Ishikawa (cell line): Measurements from ENCODE around the gene ATF3.

Experiments
- CEBPB ChIP-seq: IDR thresholded peaks from 2 replicates; pipeline ENCODE4 v1.6.1; 2012
- CREB1 ChIP-seq: IDR thresholded peaks from 2 replicates; pipeline ENCODE4 v1.6.1; 2012; ENCODE audit warnings: low read depth
- EGR1 ChIP-seq: IDR thresholded peaks from 2 replicates; pipeline ENCODE4 v1.6.1; 2012
- EP300 ChIP-seq: IDR thresholded peaks from 2 replicates; pipeline ENCODE4 v1.6.1; 2012; ENCODE audit warnings: borderline replicate concordance
- FOXM1 ChIP-seq: IDR thresholded peaks from 2 replicates; pipeline ENCODE4 v1.6.1; 2012; ENCODE audit warnings: low read depth, borderline replicate concordance
- NFIC ChIP-seq: IDR thresholded peaks from 2 replicates; pipeline ENCODE4 v1.6.1; 2012
- RAD21 ChIP-seq: IDR thresholded peaks from 2 replicates; pipeline ENCODE4 v1.6.1; 2012; ENCODE audit warnings: low read depth
- TAF1 ChIP-seq: IDR thresholded peaks from 2 replicates; pipeline ENCODE4 v1.6.1; 2012; ENCODE audit warnings: low read depth, mild to moderate bottlenecking
- TCF12 ChIP-seq: IDR thresholded peaks from 2 replicates; pipeline ENCODE4 v1.6.1; 2012; ENCODE audit warnings: low read depth
- TEAD4 ChIP-seq: IDR thresholded peaks from 2 replicates; pipeline ENCODE4 v1.6.1; 2012
- YY1 ChIP-seq: IDR thresholded peaks from 2 replicates; pipeline ENCODE4 v1.6.1; 2012; ENCODE audit warnings: low read depth
- ZBTB7A ChIP-seq: IDR thresholded peaks from 2 replicates; pipeline ENCODE4 v1.6.1; 2012; ENCODE audit warnings: low read depth
- TF ChIP-seq, protein P1 (sequence below): IDR thresholded peaks from 2 replicates; pipeline ENCODE4 v1.6.1; 2012
- TF ChIP-seq, protein P2 (sequence below): IDR thresholded peaks from 2 replicates; pipeline ENCODE4 v1.6.1; 2012
- TF ChIP-seq, protein P3 (sequence below): IDR thresholded peaks from 2 replicates; pipeline ENCODE4 v1.6.1; 2012; ENCODE audit warnings: low read depth, mild to moderate bottlenecking

Gene ATF3

DNA sequence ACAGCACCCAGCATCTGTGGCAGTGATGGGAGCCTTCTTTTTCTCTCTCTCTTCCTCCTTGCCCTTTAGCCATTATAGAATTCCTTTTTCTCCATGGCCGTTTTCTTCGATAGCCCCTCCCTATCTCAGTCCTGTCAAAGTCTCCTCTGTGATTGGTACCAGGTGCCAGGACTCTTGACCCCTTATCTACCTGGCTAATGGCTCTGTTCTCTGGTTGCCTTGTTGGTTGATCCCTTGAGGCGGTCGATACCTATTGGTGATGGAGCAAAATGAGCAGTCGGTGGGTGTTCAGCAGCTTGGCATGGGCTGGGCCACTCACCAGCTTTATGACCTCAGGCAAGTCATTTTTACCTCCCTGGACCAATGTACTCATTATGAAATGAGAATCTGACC, 2.0 kb downstream of the ATF3 start:
- TF ChIP-seq, protein P1, sequence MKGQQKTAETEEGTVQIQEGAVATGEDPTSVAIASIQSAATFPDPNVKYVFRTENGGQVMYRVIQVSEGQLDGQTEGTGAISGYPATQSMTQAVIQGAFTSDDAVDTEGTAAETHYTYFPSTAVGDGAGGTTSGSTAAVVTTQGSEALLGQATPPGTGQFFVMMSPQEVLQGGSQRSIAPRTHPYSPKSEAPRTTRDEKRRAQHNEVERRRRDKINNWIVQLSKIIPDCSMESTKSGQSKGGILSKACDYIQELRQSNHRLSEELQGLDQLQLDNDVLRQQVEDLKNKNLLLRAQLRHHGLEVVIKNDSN: no peak
- TF ChIP-seq ZBTB7A (no peak), TEAD4 (no peak), EP300 (no peak), YY1 (no peak), FOXM1 (no peak), EGR1 (no peak), RAD21 (no peak), TCF12 (no peak), CEBPB (no peak), CREB1 (no peak), NFIC (no peak), TAF1 (no peak)
- TF ChIP-seq, protein P2, sequence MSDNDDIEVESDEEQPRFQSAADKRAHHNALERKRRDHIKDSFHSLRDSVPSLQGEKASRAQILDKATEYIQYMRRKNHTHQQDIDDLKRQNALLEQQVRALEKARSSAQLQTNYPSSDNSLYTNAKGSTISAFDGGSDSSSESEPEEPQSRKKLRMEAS: no peak
- TF ChIP-seq, protein P3, sequence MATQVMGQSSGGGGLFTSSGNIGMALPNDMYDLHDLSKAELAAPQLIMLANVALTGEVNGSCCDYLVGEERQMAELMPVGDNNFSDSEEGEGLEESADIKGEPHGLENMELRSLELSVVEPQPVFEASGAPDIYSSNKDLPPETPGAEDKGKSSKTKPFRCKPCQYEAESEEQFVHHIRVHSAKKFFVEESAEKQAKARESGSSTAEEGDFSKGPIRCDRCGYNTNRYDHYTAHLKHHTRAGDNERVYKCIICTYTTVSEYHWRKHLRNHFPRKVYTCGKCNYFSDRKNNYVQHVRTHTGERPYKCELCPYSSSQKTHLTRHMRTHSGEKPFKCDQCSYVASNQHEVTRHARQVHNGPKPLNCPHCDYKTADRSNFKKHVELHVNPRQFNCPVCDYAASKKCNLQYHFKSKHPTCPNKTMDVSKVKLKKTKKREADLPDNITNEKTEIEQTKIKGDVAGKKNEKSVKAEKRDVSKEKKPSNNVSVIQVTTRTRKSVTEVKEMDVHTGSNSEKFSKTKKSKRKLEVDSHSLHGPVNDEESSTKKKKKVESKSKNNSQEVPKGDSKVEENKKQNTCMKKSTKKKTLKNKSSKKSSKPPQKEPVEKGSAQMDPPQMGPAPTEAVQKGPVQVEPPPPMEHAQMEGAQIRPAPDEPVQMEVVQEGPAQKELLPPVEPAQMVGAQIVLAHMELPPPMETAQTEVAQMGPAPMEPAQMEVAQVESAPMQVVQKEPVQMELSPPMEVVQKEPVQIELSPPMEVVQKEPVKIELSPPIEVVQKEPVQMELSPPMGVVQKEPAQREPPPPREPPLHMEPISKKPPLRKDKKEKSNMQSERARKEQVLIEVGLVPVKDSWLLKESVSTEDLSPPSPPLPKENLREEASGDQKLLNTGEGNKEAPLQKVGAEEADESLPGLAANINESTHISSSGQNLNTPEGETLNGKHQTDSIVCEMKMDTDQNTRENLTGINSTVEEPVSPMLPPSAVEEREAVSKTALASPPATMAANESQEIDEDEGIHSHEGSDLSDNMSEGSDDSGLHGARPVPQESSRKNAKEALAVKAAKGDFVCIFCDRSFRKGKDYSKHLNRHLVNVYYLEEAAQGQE: no peak

DNA sequence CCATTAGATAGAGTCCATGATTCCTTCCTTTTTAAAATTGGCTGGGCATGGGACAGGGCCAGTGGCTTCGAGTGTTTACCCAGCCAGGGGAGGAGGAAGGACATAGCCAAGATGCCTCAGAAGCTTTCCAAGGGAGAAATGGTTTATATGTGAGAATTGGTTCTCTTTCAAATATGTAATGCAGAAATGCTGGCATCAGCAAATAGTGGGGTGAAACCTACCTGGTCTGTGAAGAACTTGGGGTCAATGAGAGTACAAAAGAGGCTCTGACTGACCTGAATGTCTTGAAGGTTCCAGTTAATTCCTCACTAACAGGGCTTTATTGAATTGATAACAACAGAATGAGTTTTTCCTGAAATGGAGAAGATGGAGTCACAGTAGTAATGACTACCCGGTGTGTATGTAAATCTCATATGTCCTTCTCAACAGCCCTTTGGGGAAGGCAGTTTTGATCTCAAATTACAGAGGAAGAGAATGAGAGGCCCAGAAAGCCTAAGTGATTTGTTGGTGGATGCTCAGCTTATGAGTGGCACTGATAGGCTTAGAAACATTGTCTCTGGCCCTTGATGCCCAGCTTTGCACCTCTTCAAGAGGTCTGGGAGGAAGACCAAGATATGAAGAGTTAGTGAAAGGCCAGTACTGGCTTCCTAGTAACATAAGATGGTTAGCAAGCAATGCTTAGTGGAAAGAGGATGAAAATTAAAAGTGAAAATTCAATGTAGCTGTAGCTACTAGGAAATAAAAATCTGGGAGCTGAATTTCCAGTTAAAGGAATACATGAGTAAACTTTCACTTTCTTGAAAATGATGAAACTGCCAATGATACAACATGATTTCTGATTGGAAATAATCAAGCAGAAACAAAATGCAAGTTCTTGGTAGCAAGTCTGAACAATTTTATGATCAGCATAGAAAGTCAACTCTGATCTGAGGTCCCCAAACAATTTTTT, 2.7 kb downstream of the ATF3 start:
- TF ChIP-seq FOXM1: no peak
- TF ChIP-seq, protein P1: no peak
- no peak for TF ChIP-seq NFIC
- TF ChIP-seq YY1: no peak
- TF ChIP-seq, protein P2: no peak
- TF ChIP-seq EGR1: no peak
- TF ChIP-seq RAD21: no peak

DNA sequence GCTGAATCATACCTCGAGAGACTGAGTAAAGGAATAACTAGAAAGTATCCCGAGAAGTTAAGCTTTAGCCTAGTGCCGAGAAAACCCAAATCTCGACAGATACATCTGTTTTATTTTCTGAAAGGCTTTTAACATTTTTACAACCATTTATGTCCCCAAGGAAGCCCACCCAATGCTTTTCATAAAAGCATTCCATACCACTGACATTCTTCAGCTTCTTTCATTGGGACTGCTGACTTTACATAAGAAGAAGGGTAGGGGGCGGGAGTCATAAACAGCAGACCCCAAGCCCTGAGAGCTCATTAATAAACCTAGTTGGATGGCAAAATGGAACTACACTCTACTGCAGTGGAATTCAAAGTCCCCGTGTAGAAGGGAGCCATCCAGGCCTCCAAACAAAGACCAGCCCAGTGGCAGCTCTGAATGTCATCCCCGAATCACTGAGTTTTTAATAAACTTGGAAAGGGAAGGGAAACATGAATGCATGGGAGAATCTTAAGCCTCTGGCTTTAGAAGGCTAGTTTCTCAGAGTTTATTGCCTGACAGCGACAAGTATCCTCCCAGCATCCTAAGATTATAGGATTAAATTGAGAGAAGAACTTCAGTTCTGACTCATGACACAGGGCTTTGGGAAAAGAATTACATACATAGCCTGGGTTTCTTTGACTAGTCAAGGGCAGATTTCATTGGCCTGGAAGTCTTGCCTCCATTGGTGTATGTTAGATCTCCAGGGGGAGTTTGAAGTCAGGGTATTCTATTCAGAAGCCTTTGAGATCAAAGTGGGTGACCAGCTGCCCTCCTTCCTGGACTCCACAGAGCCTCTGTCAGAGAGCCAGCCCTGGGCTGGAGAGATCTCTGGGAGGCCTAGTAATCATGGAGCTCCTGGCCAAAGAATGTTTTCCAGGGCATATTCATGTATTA, 3.7 kb downstream of the ATF3 start:
- TF ChIP-seq, protein P2: no peak
- TF ChIP-seq TEAD4: no peak
- TF ChIP-seq ZBTB7A: no peak
- TF ChIP-seq EGR1: no peak
- TF ChIP-seq NFIC: no peak

DNA sequence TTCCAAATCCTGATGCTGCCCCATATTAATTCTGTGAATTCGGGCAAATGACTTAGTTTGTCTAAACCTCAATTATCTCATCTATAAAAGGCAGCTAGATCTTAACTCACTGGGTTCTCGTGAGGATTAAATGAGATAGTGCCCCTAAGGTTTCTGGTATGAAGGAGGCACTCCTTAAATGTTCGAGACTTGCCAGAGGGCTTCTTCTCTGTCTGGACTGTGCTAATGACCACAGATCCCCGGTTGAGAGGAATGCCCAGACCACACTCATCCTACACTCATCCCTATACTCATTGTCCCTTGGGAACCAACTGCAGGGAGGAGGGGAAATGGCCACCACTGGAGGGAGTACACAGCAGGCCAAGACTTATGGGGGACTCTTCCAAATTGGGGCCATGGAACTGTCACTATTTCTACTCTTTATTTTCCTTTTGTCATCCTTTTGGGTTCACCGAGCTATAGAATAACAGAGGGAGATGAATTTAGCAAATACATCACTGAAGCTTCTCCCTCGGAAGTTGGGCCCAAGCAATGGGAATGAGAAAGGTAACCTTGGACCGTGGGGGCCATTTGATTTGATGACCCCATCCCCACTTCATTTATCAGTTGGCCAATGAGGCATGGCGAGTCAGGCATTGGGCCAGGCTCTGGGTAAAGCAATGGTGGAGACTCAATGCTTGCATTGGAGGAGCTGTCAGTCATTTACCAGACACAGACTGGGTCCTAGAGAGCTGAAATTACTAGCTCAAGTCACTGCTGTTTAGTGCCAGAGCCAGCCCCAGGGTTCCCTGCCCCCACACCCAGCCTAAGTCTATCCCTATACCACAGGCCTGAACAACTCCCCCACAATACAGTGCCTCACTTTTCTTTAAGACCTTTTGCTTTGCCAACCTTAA, 5.1 kb downstream of the ATF3 start:
- TF ChIP-seq NFIC (no peak), RAD21 (no peak), CEBPB (no peak), EGR1 (no peak), TAF1 (no peak), EP300 (no peak), FOXM1 (no peak), YY1 (no peak), TCF12 (no peak), CREB1 (no peak)
- TF ChIP-seq, protein P2: no peak

DNA sequence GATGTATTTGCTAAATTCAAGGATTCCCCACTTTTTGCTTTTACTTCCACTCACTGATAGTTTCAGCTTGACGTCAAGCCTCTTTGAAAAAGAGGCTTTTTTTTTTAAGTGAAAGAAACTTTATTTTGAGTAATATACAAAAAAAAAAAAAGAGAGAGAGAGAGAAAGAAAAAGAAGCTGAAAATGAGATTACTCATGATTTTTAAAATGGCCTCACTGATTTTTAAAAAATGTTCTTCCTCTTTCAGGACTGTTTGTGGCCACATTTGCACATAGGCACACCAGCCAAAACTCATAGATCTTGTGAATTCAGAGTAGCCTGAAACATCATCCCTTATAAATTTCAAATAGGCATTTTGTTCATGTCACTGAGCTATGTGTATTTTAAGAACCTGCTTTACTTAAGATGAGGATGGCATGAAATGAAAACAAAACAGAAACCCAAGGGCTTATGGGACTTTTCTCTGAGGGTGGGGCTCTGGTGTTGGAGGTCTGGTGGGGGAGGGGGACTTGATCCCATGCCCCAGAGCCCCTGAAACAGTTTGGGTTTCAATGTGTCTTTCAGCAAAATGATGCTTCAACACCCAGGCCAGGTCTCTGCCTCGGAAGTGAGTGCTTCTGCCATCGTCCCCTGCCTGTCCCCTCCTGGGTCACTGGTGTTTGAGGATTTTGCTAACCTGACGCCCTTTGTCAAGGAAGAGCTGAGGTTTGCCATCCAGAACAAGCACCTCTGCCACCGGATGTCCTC, 6.1 kb downstream of the ATF3 start:
- TF ChIP-seq EGR1 (no peak), TAF1 (no peak)
- TF ChIP-seq, protein P1: no peak
